Measurements from ENCODE around the gene MTERF1.

DNA sequence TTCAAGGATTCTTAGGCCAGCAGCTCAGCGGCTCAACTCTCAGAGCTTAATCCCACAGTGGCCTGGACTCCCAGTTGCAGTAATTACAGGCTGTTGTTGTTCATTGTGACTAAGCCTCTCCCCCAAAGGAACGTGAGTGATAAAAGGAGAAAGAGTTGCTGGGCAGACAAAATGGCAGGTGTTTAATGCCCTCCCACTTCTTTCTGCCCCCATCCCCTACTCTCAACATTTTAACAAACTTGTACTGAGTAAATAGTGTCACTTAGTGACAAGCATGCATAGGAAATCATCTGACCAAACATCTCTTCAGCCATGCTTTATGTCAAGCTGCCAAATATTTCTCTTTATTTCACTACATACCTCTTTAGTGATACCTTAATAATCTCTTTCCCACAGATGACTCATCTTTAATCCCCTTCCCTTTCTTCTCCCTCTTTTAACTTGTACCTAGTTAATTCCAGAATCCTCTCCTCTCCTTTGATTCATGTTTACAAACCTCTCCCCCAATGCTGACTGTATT, 12.4 kb upstream of the MTERF1 start:
- TF ChIP-seq, protein P1, sequence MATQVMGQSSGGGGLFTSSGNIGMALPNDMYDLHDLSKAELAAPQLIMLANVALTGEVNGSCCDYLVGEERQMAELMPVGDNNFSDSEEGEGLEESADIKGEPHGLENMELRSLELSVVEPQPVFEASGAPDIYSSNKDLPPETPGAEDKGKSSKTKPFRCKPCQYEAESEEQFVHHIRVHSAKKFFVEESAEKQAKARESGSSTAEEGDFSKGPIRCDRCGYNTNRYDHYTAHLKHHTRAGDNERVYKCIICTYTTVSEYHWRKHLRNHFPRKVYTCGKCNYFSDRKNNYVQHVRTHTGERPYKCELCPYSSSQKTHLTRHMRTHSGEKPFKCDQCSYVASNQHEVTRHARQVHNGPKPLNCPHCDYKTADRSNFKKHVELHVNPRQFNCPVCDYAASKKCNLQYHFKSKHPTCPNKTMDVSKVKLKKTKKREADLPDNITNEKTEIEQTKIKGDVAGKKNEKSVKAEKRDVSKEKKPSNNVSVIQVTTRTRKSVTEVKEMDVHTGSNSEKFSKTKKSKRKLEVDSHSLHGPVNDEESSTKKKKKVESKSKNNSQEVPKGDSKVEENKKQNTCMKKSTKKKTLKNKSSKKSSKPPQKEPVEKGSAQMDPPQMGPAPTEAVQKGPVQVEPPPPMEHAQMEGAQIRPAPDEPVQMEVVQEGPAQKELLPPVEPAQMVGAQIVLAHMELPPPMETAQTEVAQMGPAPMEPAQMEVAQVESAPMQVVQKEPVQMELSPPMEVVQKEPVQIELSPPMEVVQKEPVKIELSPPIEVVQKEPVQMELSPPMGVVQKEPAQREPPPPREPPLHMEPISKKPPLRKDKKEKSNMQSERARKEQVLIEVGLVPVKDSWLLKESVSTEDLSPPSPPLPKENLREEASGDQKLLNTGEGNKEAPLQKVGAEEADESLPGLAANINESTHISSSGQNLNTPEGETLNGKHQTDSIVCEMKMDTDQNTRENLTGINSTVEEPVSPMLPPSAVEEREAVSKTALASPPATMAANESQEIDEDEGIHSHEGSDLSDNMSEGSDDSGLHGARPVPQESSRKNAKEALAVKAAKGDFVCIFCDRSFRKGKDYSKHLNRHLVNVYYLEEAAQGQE (IDR thresholded peaks at IDR 0.05; ENCODE audit: insufficient read depth in 1 of 2, low read depth in 2 of 2, low read length in 1 of 2): no peak
- TF ChIP-seq, protein P2, sequence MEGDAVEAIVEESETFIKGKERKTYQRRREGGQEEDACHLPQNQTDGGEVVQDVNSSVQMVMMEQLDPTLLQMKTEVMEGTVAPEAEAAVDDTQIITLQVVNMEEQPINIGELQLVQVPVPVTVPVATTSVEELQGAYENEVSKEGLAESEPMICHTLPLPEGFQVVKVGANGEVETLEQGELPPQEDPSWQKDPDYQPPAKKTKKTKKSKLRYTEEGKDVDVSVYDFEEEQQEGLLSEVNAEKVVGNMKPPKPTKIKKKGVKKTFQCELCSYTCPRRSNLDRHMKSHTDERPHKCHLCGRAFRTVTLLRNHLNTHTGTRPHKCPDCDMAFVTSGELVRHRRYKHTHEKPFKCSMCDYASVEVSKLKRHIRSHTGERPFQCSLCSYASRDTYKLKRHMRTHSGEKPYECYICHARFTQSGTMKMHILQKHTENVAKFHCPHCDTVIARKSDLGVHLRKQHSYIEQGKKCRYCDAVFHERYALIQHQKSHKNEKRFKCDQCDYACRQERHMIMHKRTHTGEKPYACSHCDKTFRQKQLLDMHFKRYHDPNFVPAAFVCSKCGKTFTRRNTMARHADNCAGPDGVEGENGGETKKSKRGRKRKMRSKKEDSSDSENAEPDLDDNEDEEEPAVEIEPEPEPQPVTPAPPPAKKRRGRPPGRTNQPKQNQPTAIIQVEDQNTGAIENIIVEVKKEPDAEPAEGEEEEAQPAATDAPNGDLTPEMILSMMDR (IDR thresholded peaks at IDR 0.05): no peak
